Sigmoid colon (tissue), 7 donors: ENCODE measurements around the gene MAP3K6. TPM values are rescaled to one million over a fixed set of nuclear protein-coding genes. Genes with fewer than 3 reads are reported as not detected.

Source experiments
- DNase-seq: peaks from one replicate; pipeline ENCODE4 v3.0.0-alpha.2; 2019
- H3K27ac ChIP-seq, 4 donors: fragments of 200-600 bp; sonication (generic); one replicate each; pipeline ENCODE4 v1.5.1; 2016 to 2019; ENCODE audit warnings: mild to moderate bottlenecking in 1 of 4
- H3K27me3 ChIP-seq, 3 donors: fragments of 200-600 bp; sonication (generic); one replicate each; pipeline ENCODE4 v1.5.1; 2019; ENCODE audit warnings: mild to moderate bottlenecking in 1 of 3
- H3K36me3 ChIP-seq, 4 donors: fragments of 200-600 bp; sonication (generic); one replicate each; pipeline ENCODE4 v1.5.1; 2016 to 2019
- H3K4me1 ChIP-seq, 4 donors: fragments of 200-600 bp; sonication (generic); one replicate each; pipeline ENCODE4 v1.5.1; 2017 to 2019
- H3K4me3 ChIP-seq, 4 donors: fragments of 200-600 bp; sonication (generic); one replicate each; pipeline ENCODE4 v1.5.1; 2017 to 2019; ENCODE audit warnings: mild to moderate bottlenecking in 2 of 4, moderate library complexity in 1 of 4
- H3K9me3 ChIP-seq, 4 donors: fragments of 200-600 bp in 3 of 4; sonication (generic) in 3 of 4; one replicate each; pipeline versions ENCODE4 v1.5.1 to v1.6.1; 2013 to 2019
- EP300 ChIP-seq, 4 donors: sonication (generic); formaldehyde crosslinking; IDR thresholded peaks; one replicate each; pipeline ENCODE4 v1.6.1; 2017; ENCODE audit warnings: antibody characterized with exemption in 4 of 4
- POLR2A ChIP-seq, 2 donors: fragments of 450-650 bp; IDR thresholded peaks; one replicate each; pipeline ENCODE4 v1.6.1; 2016; ENCODE audit warnings: antibody characterized with exemption in 2 of 2, mild to moderate bottlenecking in 2 of 2, moderate library complexity in 2 of 2
- POLR2AphosphoS5 ChIP-seq, 4 donors: sonication (generic); formaldehyde crosslinking; IDR thresholded peaks; one replicate each; pipeline ENCODE4 v1.6.1; 2017; ENCODE audit warnings: antibody characterized with exemption in 4 of 4
- WGBS, 2 donors: extraction: QIAGEN DNeasy Blood & Tissue Kit; methylation state at CpG; one replicate each; pipeline ENCODE4 v1.1.7; 2013; 5-methylcytosine and 5-hydroxymethylcytosine counted together
- intact Hi-C: fragments of 100-400 bp; cut with DNase I; formaldehyde crosslinking; loops from one replicate; pipeline ENCODE4 v1.15.1; 2023
- polyA plus RNA-seq, 3 donors: library from polyadenylated mRNA; stranded (reverse); fragments of 200-250 nt; gene quantifications; one replicate each; pipeline ENCODE4 v1.2.3, GENCODE V29; 2013
- total RNA-seq, 4 donors: library from RNA; depleted of rRNA; stranded (reverse); fragments of >200 nt; gene quantifications; one replicate each; pipeline ENCODE4 v1.1.0, GENCODE V29; 2016
- TF ChIP-seq, protein P1 (sequence below), 4 experiments: fragments of 450-650 bp in 3 of 4; fragments of 200-600 bp in 1 of 4; IDR thresholded peaks; one replicate each; pipeline ENCODE4 v1.5.1; 2016 to 2019; ENCODE audit warnings: antibody characterized with exemption in 4 of 4, mild to moderate bottlenecking in 3 of 4, moderate library complexity in 2 of 4
- donor health status: healthy with polysubstance abuse.
- donor health status: Bipolar disorder and iron deficiency.
- donor health status: healthy.

Gene MAP3K6
- total and polyA plus RNA-seq, 7 donors = 3.7 to 50.4 (median 21.2) TPM

DNA sequence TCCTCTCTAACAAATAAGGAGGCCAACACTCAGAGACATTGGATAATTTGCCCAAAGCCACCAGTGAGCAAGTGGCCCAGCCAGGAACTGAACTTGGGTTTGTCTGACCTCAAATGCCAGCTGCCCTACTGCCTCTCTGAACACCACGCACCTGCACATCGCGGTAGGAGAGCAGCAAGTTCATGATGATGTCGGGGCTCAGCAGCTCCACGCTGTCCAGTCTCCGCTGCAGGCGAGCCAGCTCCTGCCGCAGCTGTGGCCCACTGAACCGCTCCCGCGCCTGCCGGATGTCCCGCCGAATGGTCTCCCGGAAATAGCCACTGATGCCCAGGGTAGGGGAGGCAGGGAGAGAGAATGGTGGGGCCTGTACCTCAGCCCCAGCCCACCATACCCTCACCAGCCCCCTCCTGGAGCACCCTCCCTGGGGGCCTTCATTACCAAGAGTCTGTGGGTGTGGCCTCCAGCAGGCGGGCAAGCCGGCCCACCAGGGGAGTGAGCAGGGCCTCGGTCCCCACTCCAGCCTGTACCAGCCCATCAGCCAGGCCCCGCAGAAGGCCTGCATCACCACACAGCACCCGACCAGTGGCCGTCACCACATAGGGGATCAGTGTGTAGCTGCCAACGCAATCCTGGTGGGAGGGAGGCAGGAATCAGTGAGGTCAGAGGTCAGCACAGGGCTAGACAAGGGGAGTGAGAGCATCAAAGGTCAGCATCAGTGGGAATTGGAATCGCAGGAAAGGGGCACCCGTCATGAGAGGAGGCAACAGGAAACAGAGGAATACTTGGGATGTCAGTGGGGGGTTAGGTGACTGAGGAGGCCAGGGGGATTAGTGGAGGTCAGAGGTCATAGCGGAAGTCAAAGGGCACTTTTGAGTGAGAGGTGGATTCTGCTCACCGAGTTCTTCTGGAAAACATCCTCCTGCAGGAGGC lies 2.7 kb downstream of the MAP3K6 start:
- DNase-seq = no peak
- TF ChIP-seq POLR2A (IDR thresholded peaks at IDR 0.05) (no peak), POLR2AphosphoS5 (IDR thresholded peaks at IDR 0.05) (no peak)
- peak overlapping the region; percentile 99 to 100 (median 100) for H3K27ac ChIP-seq

DNA sequence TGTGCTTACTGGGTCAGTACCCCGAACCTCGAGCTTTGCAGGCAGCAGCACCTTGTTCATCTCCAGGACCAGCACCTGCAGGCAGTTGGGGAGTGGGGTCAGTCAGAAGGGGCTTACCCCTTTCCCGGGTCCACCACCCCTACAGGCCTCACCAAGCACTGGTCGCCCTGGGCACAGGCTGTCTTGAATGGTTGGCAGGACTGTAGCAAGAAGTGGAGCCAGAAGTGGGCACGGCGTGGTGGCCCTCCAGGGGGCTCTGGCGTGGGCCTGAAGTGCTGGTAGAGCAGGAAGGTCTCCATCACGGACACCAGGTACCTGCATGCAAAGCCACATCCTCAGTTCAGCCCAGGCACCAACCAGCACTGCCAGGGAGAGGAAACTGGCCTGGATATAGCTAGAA lies 5.2 kb downstream of the MAP3K6 start:
- WGBS, 2 donors = 94% methylated on average over 8 of the region's 8 CpGs
- intact Hi-C loops = no loop called here
- peaks cover 17 to 72% (median 43%) of the 10 kb centered on the region in 4 donors for H3K36me3 ChIP-seq

More for the DNA sequence above, 2.7 kb downstream of the MAP3K6 start:
- intact Hi-C loops = no loop called here
- Histone ChIP-seq H3K4me1 (peaks cover 0 to 38% (median 32%) of the 10 kb centered on the region in 4 donors), H3K4me3 (no peak overlapping the region), H3K27me3 (no peaks in the 10 kb centered on the region), H3K36me3 (peaks cover 16 to 51% (median 35%) of the 10 kb centered on the region in 4 donors), H3K9me3 (no peaks in the 10 kb centered on the region)
- 92 to 94% methylated on average over 26 of the region's 26 CpGs for WGBS, 2 donors

DNA sequence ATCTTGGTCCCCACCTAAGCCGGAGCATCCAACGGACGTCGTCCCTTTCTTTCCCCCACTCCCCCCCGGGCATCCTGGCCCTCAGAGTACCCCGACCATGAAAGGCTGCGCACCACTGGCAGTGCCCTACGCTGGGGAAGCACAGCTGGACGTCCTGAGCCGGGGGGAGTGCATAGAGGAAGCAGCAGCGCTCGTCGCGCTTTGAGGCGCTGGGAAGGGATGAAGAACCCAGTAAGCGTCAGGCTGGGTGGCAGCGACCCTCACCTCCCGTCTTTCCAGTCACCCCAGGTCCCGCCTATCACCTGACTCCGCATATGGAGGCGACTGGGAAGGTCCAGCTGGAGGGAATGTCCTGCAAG lies 5.7 kb downstream of the MAP3K6 start:
- peaks cover 0 to 36% (median 30%) of the 10 kb centered on the region in 4 donors for H3K4me1 ChIP-seq
- WGBS, 2 donors = 83 to 90% methylated on average over 21 of the region's 21 CpGs
- H3K4me3 ChIP-seq = peak overlapping the region in 1 of 4 donors; percentile 45
- TF ChIP-seq, protein P1, sequence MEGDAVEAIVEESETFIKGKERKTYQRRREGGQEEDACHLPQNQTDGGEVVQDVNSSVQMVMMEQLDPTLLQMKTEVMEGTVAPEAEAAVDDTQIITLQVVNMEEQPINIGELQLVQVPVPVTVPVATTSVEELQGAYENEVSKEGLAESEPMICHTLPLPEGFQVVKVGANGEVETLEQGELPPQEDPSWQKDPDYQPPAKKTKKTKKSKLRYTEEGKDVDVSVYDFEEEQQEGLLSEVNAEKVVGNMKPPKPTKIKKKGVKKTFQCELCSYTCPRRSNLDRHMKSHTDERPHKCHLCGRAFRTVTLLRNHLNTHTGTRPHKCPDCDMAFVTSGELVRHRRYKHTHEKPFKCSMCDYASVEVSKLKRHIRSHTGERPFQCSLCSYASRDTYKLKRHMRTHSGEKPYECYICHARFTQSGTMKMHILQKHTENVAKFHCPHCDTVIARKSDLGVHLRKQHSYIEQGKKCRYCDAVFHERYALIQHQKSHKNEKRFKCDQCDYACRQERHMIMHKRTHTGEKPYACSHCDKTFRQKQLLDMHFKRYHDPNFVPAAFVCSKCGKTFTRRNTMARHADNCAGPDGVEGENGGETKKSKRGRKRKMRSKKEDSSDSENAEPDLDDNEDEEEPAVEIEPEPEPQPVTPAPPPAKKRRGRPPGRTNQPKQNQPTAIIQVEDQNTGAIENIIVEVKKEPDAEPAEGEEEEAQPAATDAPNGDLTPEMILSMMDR (IDR thresholded peaks at IDR 0.05) = no peak
- no peak for TF ChIP-seq EP300 (IDR thresholded peaks at IDR 0.05)
- no peak for TF ChIP-seq POLR2A (IDR thresholded peaks at IDR 0.05)
- no peak for TF ChIP-seq POLR2AphosphoS5 (IDR thresholded peaks at IDR 0.05)
- intact Hi-C loops = no loop called here
- peaks cover 22 to 77% (median 47%) of the 10 kb centered on the region in 4 donors for H3K36me3 ChIP-seq
- no peak for DNase-seq
- H3K27me3 ChIP-seq = no peaks in the 10 kb centered on the region
- H3K27ac ChIP-seq = no peak overlapping the region
- no peaks in the 10 kb centered on the region for H3K9me3 ChIP-seq

More for the DNA sequence above, 5.2 kb downstream of the MAP3K6 start:
- TF ChIP-seq, protein P1 (IDR thresholded peaks at IDR 0.05) = no peak
- TF ChIP-seq POLR2A (IDR thresholded peaks at IDR 0.05) (no peak), POLR2AphosphoS5 (IDR thresholded peaks at IDR 0.05) (no peak), EP300 (IDR thresholded peaks at IDR 0.05) (no peak)
- Histone ChIP-seq H3K4me1 (peaks cover 0 to 36% (median 30%) of the 10 kb centered on the region in 4 donors), H3K9me3 (no peaks in the 10 kb centered on the region), H3K27me3 (no peaks in the 10 kb centered on the region), H3K4me3 (no peak overlapping the region), H3K27ac (no peak overlapping the region)
- no peak for DNase-seq

DNA sequence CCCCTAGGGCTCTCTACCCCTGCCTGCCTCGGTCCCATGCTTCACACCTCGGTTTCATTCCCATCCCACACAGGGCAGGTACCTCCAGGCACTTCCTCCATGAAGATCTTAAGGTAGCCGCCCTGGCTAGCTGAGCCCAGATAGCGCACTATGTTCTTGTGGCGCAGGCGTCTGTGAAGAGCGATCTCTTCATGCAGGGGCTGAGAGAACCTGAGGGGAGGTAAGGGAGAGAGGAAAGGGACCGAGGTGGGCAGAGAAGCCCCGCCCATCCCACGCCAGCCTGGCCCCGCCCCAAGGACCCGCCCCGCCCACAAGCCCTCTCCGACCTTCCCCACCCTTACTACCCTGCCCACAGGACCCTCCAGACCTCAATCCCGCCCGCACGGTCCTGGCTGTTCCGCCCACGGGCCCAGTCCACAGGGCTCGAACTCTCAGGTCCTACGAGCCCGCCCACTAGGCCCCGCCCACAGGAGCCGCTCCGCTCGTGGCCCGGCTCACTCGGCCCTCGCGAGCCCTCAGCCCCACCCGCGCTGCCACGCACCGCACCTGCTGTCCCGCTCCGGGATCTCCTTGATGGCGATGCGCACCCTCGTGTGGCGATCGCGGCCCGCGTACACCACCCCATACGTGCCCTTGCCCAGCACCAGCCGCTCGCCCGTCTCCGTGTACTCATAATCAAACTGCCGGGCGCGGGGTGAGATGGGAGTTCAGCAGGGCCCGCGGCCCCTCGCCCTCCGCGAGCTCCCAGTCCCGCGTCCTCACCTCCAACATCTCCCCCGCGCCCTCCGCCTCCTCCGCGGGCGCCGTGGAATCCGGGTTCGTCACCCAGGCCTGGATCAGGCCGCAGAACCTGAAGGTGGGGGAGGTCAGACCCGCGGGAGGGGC lies 6.4 kb downstream of the MAP3K6 start:
- H3K27me3 ChIP-seq = no peaks in the 10 kb centered on the region
- H3K9me3 ChIP-seq = no peaks in the 10 kb centered on the region
- intact Hi-C loops = no loop called here
- H3K4me1 ChIP-seq = peaks cover 0 to 36% (median 30%) of the 10 kb centered on the region in 4 donors
- H3K27ac ChIP-seq = no peak overlapping the region
- TF ChIP-seq EP300 (IDR thresholded peaks at IDR 0.05) = no peak
- TF ChIP-seq, protein P1 (IDR thresholded peaks at IDR 0.05) = no peak
- 30 to 46% methylated on average over 71 of the region's 71 CpGs for WGBS, 2 donors
- H3K4me3 ChIP-seq = peak overlapping the region in 3 of 4 donors; percentile 28 to 45 (median 40)
- DNase-seq = no peak
- peaks cover 24 to 83% (median 53%) of the 10 kb centered on the region in 4 donors for H3K36me3 ChIP-seq

DNA sequence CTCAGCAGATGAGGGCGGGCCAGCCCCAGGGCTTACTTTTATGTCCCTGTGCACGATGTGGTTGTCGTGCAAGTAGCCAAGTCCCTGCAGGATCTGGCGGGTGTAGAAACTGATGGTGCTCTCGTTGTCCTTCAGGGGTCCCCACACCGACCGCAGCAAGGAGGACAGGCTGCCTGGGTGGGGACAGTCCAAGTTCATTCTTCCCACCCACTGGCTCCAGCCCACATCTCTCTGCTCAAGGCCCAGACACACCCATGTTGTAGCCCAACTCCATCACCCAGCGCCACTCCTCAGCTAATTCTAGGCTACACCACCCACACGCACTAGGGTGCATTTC lies 7.0 kb downstream of the MAP3K6 start:
- DNase-seq = no peak
- WGBS, 2 donors = 62 to 68% methylated on average over 9 of the region's 9 CpGs
- Histone ChIP-seq H3K36me3 (peaks cover 24 to 89% (median 58%) of the 10 kb centered on the region in 4 donors), H3K9me3 (no peaks in the 10 kb centered on the region), H3K4me1 (peaks cover 0 to 31% (median 25%) of the 10 kb centered on the region in 4 donors), H3K27ac (no peak overlapping the region), H3K4me3 (no peak overlapping the region), H3K27me3 (no peaks in the 10 kb centered on the region)
- intact Hi-C loops = loop anchor here (5.0 kb wide), 2 partner anchors 37 to 57 kb away; partner anchors contain the start of gene TMEM222
- no peak for TF ChIP-seq POLR2AphosphoS5 (IDR thresholded peaks at IDR 0.05)
- no peak for TF ChIP-seq EP300 (IDR thresholded peaks at IDR 0.05)
- no peak for TF ChIP-seq POLR2A (IDR thresholded peaks at IDR 0.05)
